ENCODE data around the gene CNTNAP2.

DNA sequence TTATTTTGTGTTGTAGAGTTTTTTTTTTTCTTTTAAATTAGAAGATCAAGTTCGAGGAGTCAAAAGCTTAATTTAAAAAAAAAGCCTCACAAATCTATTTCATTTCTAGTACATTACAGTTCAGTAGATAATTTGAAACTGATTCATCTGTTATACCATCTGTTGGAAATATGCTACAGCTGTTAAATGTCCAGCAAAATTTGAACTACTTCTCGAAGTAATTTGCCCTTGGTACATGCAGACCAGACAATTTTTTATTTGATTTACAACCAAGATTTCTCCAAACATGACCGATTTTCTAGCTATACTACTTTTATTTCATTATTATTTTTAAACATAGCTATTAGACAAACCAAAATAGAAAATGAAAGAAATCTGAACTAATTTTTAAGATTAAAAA, 647.9 kb downstream of the CNTNAP2 start:
- TF ChIP-seq CTCF (IDR thresholded peaks at IDR 0.05): no peak
- no peak for TF ChIP-seq POLR2A (IDR thresholded peaks at IDR 0.05)

Measured in heart left ventricle (tissue), 13 donors.